ENCODE results near the gene FBXW4.

Gene FBXW4

DNA sequence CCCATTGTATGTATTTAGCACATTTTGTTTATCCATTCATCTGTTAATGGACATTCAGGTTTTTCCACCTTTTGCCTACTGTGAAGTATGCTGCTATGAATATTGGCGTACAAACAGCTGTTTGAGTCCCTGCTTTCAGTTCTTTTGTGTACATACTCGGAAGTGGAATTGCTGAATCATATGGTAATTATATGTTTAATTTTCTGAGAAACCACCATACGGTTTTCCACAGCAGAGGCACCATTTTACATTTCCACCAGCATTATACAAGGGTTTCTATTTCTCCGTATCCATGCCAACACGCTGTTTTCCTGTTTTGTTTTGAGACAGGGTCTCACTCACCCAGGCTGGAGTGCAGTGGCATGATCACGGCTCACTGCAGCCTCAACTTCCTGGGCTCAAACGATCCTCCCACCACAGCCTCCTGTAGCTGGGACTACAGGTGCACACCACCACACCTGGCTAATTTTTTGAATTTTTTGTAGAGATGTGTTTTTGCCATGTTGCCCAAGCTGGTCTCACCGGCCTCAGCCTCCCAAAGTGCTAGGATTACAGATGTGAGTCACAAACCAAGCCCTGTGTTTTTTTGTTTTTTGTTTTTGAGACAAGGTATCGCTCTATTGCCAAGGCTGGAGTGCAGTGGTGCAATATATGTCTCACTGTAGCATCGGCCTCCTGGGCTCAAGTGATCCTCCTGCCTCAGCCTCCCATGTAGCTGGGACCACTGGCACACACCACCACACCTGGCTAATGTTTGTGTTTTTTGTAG lies 22.1 kb upstream of the FBXW4 start:
- H3K9me3 ChIP-seq (ENCODE audit: insufficient read depth, low read depth, low read length) = no peaks in the 10 kb centered on the region
- no peaks in the 10 kb centered on the region for H3K4me1 ChIP-seq (ENCODE audit: insufficient read depth, low read length, poor library complexity, severe bottlenecking)
- no peak overlapping the region for H3K4me3 ChIP-seq (ENCODE audit: low read length, poor library complexity, severe bottlenecking)
- no peaks in the 10 kb centered on the region for H3K27me3 ChIP-seq (ENCODE audit: insufficient read depth, low read length, poor library complexity, severe bottlenecking)
- H4K20me1 ChIP-seq (ENCODE audit: insufficient read depth, low read length, poor library complexity, severe bottlenecking) = no peaks in the 10 kb centered on the region
- no peaks in the 10 kb centered on the region for H3K36me3 ChIP-seq (ENCODE audit: insufficient read depth, low read length)
- H3K9ac ChIP-seq (ENCODE audit: low read depth, low read length, poor library complexity, severe bottlenecking) = no peak overlapping the region
- no peak overlapping the region for H3K4me2 ChIP-seq (ENCODE audit: low read depth, low read length, poor library complexity, severe bottlenecking)
- no peaks in the 10 kb centered on the region for H3F3A ChIP-seq (ENCODE audit: low read depth)
- no peak for TF ChIP-seq EZH2phosphoT487 (IDR thresholded peaks at IDR 0.05; ENCODE audit: borderline replicate concordance)
- TF ChIP-seq, protein P1, sequence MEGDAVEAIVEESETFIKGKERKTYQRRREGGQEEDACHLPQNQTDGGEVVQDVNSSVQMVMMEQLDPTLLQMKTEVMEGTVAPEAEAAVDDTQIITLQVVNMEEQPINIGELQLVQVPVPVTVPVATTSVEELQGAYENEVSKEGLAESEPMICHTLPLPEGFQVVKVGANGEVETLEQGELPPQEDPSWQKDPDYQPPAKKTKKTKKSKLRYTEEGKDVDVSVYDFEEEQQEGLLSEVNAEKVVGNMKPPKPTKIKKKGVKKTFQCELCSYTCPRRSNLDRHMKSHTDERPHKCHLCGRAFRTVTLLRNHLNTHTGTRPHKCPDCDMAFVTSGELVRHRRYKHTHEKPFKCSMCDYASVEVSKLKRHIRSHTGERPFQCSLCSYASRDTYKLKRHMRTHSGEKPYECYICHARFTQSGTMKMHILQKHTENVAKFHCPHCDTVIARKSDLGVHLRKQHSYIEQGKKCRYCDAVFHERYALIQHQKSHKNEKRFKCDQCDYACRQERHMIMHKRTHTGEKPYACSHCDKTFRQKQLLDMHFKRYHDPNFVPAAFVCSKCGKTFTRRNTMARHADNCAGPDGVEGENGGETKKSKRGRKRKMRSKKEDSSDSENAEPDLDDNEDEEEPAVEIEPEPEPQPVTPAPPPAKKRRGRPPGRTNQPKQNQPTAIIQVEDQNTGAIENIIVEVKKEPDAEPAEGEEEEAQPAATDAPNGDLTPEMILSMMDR (conservative IDR thresholded peaks at IDR 0.05; ENCODE audit: low read length) = no peak
- no peaks in the 10 kb centered on the region for H3K79me2 ChIP-seq (ENCODE audit: insufficient read depth, low read length)
- H2AFZ ChIP-seq (ENCODE audit: low read length) = no peak overlapping the region
- no peaks in the 10 kb centered on the region for H3K9me2 ChIP-seq (replicated peaks; ENCODE audit: low read depth, low read length)

DNA sequence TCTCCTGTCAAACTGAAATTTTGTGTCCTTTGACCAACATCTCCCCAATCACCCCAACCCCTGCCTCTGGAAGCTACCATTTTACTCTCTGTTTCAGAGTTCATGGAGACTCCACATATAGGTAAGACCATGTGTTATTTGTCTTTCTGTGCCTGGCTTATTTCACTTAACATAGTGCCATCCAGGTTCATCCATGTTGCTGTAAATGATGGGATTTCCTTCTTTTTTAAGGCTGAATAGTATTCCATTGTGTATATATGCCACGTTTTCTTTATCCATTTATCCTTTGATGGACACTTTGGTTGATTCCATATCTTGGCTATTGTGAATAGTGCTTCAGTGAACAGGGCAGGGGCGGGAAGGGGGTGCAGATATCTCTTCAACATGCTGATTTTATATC lies 18.0 kb upstream of the FBXW4 start:
- Histone ChIP-seq H2AFZ (ENCODE audit: low read length) (no peak overlapping the region), H4K20me1 (ENCODE audit: insufficient read depth, low read length, poor library complexity, severe bottlenecking) (no peaks in the 10 kb centered on the region), H3K79me2 (ENCODE audit: insufficient read depth, low read length) (no peaks in the 10 kb centered on the region), H3K4me2 (ENCODE audit: low read depth, low read length, poor library complexity, severe bottlenecking) (no peak overlapping the region), H3K9me3 (ENCODE audit: insufficient read depth, low read depth, low read length) (no peaks in the 10 kb centered on the region), H3K36me3 (ENCODE audit: insufficient read depth, low read length) (no peaks in the 10 kb centered on the region), H3K4me3 (ENCODE audit: low read length, poor library complexity, severe bottlenecking) (no peak overlapping the region), H3F3A (ENCODE audit: low read depth) (no peaks in the 10 kb centered on the region), H3K9ac (ENCODE audit: low read depth, low read length, poor library complexity, severe bottlenecking) (no peak overlapping the region), H3K27me3 (ENCODE audit: insufficient read depth, low read length, poor library complexity, severe bottlenecking) (no peaks in the 10 kb centered on the region), H3K9me2 (replicated peaks; ENCODE audit: low read depth, low read length) (no peaks in the 10 kb centered on the region), H3K4me1 (ENCODE audit: insufficient read depth, low read length, poor library complexity, severe bottlenecking) (no peaks in the 10 kb centered on the region)
- TF ChIP-seq EZH2phosphoT487 (IDR thresholded peaks at IDR 0.05; ENCODE audit: borderline replicate concordance) = no peak
- TF ChIP-seq, protein P1 (conservative IDR thresholded peaks at IDR 0.05; ENCODE audit: low read length) = no peak

DNA sequence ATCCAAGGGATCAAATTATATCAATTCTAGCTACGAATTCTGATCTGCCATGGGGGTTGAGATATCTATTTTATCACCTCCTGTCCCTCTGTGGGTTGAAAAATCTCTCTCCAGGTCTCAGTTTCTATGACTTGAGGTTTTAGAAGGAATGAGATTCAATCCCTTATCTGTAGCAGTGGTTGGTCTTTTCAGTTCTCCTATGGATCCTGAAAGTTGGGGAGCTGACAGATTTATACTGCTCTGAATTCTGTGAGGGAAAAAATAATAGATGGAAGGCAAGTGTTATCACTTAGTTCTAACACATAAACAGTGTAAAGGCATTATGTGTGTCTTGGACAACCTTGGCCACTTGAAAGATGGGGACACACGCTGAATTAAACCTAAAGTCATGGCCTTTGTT lies 15.8 kb upstream of the FBXW4 start:
- TF ChIP-seq EZH2phosphoT487 (IDR thresholded peaks at IDR 0.05; ENCODE audit: borderline replicate concordance) = no peak
- TF ChIP-seq, protein P1 (conservative IDR thresholded peaks at IDR 0.05; ENCODE audit: low read length) = no peak
- no peaks in the 10 kb centered on the region for H3K27me3 ChIP-seq (ENCODE audit: insufficient read depth, low read length, poor library complexity, severe bottlenecking)
- H3F3A ChIP-seq (ENCODE audit: low read depth) = no peaks in the 10 kb centered on the region
- H3K9me3 ChIP-seq (ENCODE audit: insufficient read depth, low read depth, low read length) = no peaks in the 10 kb centered on the region
- H3K4me3 ChIP-seq (ENCODE audit: low read length, poor library complexity, severe bottlenecking) = no peak overlapping the region
- no peaks in the 10 kb centered on the region for H3K36me3 ChIP-seq (ENCODE audit: insufficient read depth, low read length)
- no peak overlapping the region for H2AFZ ChIP-seq (ENCODE audit: low read length)
- no peaks in the 10 kb centered on the region for H3K9me2 ChIP-seq (replicated peaks; ENCODE audit: low read depth, low read length)
- no peak overlapping the region for H3K4me2 ChIP-seq (ENCODE audit: low read depth, low read length, poor library complexity, severe bottlenecking)
- no peaks in the 10 kb centered on the region for H3K79me2 ChIP-seq (ENCODE audit: insufficient read depth, low read length)
- no peak overlapping the region for H3K9ac ChIP-seq (ENCODE audit: low read depth, low read length, poor library complexity, severe bottlenecking)
- H3K4me1 ChIP-seq (ENCODE audit: insufficient read depth, low read length, poor library complexity, severe bottlenecking) = no peaks in the 10 kb centered on the region
- H4K20me1 ChIP-seq (ENCODE audit: insufficient read depth, low read length, poor library complexity, severe bottlenecking) = no peaks in the 10 kb centered on the region

Measured in Loucy (cell line).